HG02938 (cell line): ENCODE results near the gene ITIH4.

Experiments used
- ATAC-seq: cut with Tn5 transposase; IDR thresholded peaks from one replicate; pipeline ENCODE4 v1.9.1; 2021; ENCODE audit warnings: mild to moderate bottlenecking, moderate library complexity; ENCODE audit not compliant: unreplicated experiment

The ITIH4 gene

DNA sequence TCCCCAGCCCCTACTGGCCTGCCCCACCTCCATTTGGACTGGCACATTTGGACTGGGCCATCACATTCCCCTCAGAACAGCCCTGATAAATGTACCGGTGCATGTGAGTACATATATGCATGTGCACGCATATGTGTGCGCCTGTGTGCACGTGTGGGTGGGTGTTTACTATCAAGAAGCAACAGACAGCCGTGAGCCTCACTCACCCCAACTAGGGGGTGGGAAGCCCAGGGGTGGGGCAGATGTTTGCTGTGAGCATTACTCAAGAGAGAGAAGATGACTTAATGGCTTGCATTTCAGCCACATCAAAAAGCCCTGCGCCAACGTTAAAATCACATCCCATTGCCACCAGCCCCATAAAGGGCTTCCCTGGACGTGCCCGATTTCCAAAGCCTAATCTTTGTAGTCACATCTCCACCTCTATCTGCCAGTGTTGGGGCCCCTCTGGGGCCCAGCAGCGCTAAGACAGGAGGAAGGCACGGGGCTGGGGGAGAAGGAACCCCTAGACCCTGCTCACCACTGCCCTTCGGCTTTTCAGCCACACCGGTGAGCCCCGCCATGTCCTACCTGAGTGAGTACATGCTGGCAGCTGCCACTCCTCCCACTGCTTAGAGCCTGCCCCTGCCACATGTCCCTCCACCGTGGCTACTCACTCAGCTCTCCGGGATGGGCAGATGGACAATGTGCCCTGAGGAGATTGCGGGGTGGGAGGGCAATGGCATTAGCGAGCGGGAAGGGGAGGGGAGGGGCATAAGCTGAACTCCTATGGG, 25.0 kb downstream of the ITIH4 start:
- ATAC-seq = no peak

DNA sequence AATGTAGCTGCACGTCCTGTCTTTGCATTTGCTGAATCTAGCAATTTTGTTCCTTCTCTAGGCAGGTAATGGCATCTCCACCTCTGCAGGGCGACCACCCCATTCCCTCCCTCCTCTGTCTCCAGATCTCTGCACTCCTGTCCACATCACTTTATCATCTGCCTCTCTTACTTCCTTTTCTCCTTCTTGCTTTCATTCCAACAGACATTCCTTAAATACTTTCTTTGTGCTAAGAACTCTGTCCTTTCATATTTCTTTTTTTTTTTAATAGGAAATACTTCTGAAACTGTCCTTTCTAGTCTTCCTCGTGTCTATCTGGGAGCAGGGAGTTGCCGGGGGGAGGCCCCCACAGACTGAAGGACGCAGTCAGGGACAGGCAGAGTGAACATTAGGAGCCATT, 28.6 kb downstream of the ITIH4 start:
- ATAC-seq = no peak

DNA sequence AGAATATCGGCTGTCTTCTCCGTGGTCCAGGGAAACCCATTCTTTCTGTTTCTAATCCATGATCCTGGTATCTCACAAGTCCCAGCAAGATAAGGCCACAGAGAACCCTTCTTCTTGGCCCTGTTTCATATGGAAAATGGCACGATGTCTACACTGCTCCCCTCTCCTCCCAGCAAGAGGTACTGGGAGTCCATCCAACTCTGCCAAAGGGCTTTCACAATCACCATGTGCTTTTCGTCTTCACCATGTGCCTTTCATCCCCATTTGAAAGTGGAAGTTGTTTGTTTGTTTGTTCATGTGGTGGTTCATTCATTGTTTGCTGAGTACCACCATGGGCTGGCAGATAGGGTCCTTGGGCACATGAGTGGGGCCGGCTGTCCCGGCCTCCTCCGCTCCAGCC, 30.4 kb downstream of the ITIH4 start:
- no peak for ATAC-seq

DNA sequence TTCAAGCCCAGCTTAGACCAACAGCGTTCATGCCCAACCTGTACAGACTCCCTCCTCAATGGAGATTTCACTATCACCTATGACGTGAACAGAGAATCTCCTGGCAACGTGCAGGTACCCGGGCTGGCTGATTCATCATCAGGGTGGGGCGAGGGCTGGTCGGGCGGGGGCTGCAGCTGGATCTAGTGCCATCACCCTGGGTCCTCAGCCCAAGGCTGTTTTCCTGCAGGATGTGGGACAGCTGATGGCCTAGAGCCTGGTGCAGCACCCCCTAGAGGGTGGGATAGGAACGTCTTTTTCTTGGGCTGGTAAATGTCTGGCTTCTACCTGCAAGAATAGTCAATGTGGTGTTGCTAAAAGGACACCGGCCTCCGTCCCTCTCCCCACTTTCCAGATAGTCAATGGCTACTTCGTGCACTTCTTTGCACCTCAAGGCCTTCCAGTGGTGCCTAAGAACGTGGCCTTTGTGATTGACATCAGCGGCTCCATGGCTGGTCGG, 31.4 kb downstream of the ITIH4 start:
- ATAC-seq = no peak

DNA sequence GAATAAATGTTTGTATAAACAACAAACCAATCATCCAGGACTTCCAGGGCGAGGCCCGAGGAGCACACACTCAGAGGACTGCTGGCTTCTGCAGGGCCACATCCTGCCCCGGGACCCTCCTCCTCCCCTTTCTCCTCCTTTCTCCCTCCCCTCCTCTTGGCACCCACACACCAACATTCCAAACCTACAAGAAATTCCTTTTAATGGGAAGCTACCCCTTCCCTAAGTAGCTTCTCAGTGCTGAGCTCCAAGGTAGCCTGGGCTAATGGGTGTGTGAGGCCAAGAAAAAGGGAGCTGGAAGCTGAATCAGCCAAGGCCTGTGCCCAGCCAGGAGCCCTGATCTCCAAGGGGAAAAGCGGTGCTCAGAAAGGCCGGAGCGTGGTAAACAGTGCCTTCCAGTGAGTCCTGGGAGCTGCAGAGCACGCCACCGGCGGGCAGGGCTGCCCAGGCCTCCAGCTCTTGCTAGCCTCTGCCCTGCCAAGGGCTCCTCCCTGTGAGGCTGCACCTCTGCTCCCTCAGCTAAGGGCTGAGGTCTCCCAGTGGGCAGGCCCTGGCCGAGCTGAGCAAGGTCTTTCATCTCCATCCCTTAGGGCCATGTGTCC, 32.0 kb downstream of the ITIH4 start:
- no peak for ATAC-seq

DNA sequence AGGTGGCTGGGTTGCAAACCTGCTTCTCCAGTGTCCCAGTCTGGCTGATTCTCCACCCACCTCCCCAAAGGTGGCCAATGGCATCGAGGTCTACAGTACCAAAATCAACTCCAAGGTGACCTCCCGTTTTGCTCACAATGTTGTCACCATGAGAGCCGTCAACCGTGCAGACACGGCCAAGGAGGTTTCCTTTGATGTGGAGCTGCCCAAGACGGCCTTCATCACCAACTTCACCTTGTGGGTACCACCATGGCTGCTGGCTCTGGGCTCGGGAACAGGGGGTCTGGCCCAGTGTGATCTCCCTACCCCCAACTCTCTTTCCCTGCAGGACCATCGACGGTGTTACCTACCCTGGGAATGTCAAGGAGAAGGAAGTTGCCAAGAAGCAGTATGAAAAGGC, 34.1 kb downstream of the ITIH4 start:
- ATAC-seq = no peak

DNA sequence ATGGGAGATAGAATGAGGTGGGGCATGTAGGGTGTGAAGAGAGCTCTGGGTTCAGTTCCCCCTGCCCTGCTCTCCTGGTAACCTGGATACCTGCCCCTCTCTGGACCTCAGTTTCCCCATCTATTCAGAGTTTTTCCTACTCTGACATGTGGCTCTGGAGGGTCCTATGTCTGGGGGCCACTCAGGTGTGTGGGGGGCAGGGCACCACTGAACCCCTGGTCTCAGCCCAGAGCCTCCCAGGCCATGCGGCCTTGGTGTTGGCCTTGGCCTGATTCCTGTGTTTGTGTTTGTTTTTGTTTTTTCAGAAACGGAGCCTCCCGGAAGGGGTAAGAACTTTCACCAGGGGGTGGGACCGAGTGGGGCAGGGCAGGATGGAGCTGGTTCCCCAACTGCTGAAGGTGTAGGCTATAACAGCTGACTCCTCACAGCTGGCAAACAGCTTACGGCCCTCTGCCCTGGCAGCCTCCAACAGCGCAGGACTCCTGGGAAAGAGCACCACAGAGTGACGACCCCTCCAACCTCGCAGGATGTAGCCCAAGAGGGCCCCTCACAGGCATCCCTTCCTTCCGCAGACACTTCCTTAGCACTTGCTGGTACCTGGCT, 35.1 kb downstream of the ITIH4 start:
- ATAC-seq = no peak

DNA sequence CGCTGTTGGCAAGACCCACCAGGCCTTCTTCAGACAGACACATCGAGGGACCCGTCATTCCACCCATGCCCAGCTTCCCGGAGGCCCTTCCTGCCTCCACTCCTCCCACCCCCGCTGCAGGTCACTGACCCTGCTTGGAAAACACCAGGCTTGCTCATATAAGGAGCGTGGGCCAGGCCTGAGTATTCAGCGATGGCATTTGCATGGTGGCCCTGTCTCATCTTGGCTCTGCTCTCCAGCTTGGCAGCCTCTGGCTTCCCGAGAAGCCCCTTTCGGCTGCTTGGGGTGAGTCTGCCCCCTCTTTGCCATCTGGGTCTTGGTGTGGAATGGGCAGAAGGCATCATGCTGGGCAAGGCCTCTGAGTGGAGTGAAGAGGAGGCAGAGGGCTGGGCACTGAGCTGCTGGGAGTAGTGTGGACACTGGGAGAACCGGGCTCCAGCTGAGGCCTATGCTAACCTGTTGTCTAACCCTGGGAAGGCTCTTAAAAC, 35.8 kb downstream of the ITIH4 start, which contains the start of gene ITIH3:
Gene ITIH3, plus strand, starts transcription at position 185 of the 488 bp plus-strand sequence. Its CDS starts 8 bp downstream, at position 193.
- ATAC-seq = no peak

DNA sequence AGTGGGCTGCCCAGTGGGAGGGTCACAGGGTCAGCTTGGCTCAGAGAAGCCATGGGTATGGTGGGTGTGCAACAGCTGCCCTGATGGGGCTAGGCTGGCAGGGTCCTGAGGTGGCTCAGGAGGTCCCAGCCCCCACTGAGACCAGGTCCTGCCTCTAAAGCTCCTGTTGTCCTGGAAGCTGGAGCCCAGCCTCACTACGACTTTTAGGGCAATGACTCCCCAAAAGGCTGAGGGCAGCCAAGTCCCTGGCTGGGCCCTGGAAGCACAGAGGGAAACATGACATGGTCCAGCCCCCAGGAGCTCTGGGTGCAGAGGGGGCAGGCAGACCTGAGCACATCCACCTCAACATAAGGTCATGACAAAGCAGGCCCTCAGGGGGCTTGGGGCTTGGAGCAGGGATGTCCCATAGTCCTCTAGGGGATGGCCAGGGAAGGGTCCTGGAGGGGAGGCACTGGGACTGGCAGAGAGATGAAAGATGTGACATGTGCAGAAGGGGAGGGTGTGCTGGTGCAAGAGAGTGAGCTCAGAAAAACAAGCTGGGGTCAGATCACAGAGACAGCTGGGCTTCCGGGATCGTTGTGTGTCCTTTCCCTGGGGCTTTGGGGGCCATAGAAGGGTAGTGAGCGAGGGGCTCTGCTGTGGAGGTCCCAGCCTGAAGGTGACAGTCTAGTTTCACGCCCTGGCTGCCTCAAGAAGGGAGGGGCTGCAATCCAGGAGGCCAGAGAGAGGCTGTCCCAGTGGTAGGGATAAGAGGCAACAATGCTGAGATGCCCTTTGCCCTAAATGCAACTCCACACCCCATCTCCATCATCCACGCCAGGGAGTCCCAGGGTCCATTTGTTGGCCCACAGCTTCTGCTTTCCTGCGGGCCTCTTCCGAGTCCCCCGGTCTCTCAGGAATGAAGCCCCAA, 36.5 kb downstream of the ITIH4 start:
- ATAC-seq = no peak

DNA sequence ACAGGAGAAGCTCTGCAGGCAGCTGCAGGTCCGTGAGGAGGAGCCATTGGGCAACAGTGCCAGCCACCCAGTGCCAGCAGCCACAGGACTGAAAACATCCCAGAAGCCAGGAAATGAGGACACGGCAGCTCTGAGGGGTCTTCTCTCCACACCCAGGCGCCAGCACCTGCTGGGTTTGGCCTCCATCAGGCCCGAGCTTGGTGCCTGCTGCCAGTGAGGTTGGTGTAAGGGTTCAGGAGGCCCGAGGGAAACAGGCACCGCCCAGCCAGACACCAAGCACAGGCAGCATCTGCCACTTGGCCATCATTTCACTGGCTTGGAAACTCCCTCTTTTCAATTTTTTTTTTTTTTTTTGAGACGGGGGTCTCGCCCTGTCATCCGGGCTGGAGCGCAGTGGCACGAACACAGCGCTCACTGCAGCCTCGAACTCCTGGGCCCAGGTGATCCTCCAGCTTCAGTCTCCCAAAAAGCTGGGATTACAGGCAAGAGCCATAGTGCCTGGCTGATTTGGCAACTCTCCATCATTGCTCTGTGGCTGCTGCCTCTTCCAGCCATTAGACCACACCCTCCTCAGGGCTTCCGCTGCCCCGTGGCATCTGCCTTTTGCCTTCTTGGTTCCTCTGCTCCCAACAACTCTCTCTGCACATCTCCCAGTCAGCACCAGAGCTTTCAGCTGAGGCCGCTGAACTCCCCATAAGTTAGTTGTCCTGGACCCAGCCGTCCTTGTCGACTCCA, 37.3 kb downstream of the ITIH4 start:
- no peak for ATAC-seq

DNA sequence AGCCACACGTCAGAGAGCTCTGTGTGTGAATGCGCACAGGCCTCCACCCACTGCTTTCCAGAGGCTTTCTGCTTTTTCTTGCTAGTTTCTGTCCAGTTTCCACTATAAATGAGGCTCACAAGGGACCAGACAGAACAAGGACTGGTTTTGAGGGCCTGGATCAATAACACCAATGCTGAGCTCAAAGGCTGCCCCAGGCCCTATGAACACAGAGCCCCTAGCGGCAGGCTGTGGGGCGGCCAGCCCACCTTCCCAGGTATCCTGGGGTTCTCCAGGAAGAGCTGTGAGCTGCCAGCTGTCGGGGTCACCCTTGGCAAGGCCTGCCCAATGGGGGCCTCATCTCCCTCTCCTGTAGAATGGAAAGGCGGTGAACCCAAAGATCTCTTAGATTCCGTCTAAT, 38.1 kb downstream of the ITIH4 start:
- ATAC-seq = no peak

DNA sequence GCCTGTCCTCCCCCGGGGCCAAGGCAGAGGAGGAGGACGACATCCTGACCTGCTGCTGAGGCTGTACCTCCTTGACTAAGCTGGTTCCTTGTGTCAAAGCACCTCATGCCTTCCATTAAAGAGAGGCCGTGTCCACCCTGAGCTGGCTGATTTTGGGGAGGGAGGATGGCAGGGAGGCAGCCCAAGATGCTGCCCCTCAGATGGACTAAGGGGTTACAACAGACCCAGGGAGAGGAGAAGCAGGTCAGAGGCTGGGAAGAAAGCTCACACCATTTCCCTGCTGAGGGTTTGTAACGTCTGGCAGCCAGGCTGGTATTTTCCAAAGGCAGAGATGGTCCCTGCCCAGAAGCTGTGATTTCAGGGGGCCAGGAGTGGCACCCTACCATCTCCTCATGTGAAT, 38.5 kb downstream of the ITIH4 start:
- no peak for ATAC-seq

DNA sequence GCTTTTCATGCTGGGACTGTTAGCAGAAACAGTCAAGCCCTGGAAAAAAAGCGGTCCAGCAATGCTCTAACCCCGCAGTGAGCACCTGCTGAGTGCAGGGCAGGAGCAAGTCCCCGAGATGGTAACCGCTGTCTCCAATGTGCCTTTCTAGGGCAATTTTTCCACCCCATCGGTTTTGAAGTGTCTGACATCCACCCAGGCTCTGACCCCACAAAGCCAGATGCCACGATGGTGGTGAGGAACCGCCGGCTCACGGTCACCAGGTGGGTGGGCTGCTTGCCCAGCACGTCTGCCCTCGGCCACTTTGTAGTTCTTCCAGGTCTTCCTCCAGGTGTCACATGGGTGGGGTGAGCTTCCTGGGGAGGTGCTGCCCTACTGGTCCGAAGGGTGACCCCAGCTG, 39.1 kb downstream of the ITIH4 start:
- ATAC-seq = no peak

DNA sequence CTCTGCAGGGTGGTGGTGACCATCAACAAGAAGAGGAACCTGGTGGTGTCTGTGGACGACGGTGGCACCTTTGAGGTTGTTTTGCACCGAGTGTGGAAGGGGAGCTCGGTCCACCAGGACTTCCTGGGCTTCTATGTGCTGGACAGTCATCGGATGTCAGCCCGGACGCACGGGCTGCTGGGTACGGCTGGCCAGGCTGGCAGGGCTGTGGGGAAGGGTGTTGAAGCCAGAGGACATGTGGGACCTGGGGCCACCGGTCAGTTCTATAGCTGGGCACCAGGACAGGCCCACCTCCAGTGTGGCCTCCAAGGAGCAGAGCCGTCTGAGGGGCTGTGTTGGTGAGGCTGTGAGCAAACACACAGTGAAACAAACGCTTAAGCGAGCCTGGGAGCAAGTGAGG, 39.7 kb downstream of the ITIH4 start:
- ATAC-seq = no peak

DNA sequence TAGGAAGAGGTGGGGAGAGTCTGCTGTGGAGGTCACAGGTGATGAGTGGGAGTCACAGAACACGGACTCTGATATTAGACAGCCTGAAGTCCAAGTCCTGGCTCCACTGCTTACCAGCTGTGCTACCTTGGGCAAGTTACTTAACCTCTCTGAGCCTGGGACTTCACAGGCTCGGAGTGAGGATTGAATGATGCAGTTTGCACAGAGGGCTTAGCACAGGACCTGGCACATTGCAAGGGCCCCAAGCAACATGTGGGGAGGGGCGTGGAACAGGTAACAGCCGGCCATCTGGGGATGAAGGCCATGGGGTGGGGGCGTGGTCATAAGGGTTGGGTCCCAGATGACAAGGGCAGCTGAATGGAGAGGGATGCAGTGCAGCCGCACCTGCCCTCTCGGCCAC, 40.1 kb downstream of the ITIH4 start:
- ATAC-seq = no peak

DNA sequence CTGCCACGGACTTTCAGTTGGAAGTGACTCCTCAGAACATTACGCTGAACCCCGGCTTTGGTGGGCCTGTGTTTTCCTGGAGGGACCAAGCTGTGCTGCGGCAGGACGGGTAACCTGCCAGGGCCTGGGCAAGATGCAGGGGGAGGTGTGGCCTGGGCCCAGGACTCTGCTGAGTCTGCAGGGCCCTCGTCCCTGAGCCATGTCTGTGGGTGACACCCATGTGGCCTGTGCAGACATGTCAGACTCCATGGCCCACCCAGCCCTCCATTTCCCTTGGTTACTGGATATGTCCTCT, 40.8 kb downstream of the ITIH4 start:
- ATAC-seq = no peak

DNA sequence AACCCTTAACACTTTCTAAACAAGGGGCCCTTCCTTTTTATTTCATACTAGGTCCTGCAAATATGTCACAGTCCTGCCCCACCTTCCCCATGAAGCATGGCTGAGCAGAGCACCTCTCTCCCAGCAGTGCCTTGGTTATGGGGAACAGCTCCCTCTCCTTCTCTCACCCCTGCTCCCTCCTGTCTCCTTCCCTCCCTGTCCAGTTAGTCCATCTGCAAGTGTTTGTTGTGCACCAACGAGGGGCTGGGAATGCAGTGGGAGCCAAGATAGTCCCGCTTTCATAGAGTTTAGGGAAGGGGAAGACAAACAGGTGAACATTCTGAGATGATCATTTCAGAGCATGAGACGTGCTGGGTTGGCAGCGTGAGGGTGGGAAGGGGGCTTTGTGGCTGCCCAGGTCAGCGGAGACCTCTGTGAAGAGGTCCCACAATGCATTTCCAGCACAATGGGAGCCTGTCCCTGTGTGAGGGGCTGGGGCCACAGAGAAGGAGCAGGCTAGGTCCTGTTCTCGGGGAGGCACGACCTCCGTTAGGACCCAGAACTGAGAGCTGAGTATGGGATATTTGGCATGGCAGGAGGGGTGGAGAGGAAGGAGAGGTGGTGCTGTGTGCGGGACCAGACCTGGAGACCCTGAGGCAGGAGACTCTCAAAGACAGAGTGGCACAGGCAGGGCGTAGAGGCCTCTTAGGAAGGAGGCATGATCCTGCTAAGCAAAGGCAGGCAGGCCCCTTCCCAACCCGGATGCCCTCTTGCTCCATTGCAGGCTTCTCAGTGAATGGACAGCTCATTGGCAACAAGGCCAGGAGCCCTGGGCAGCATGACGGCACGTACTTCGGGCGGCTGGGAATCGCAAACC, 41.4 kb downstream of the ITIH4 start:
- no peak for ATAC-seq

DNA sequence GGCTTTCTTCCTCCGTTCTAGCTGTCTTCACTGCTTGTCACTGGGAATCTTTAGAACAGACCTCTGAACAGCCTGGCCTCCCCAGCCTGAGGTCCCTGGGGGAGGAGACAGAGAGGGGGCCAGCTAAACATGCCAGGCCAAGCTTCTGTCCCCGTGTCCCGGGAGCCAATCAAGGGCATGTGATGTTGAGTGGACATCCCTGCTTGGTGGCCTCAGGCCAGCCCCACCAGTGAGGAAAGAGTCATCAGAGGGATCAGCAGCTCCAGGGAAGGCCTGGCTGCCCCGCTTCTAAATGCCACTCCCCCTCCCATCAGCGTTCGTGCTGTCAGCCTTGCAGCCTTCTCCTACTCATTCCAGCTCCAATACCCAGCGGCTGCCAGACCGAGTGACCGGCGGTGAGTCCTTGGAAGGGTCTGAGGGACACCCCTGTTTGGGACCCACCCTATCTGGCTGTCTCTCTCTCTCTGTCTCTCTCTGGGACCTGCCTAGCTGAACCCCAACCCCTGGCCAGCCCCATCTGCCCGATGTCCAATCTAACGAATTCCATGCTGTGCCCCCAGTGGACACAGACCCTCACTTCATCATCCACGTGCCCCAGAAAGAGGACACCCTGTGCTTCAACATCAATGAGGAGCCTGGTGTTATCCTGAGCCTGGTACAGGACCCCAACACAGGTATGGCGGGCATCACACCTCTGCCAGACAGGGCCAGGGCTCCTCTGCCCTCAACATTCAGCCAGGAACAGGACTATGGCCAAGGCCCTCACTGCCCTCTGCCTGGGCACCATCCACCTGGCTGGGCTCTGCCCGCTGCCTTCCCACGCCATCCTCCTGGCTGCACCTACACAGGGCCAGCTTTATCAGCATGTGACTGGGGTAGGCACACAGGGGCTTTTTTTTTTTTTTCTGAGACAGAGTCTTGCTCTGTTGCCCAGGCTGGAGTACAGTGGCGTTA, 42.5 kb downstream of the ITIH4 start:
- no peak for ATAC-seq
